ENCODE data around the gene BRPF3. TPM values are rescaled to one million over a fixed set of nuclear protein-coding genes. Genes with fewer than 3 reads are reported as not detected.

The BRPF3 gene
- total and polyA plus RNA-seq, 9 of the 15 experiments (the other 6 are each of a cell fraction or from before 2014, with no cell fraction given) = 2.2 to 19.3 (median 8.0) TPM

- FAIRE-seq = no peak
- Histone ChIP-seq H3K9ac (ENCODE audit: insufficient read depth in 1 of 2, low read depth in 2 of 2, low read length in 2 of 2) (no peak overlapping the region), H3K79me2 (ENCODE audit: control insufficient read depth, insufficient read depth, low read length) (no peaks in the 10 kb centered on the region), H3K4me1 (replicated peaks in 1 of 2; ENCODE audit: control insufficient read depth in 2 of 2, insufficient read depth in 2 of 2, low read length in 2 of 2) (peaks cover 8 to 29% of the 10 kb centered on the region in 2 experiments), H3K27ac (ENCODE audit: extremely low read depth, low read depth, low read length) (no peak overlapping the region), H3K4me2 (ENCODE audit: insufficient read depth, low read length) (no peak overlapping the region), H3K27me3 (ENCODE audit: control insufficient read depth in 2 of 2, insufficient read depth in 2 of 2, low read length in 2 of 2) (no peaks in the 10 kb centered on the region), H3K9me3 (replicated peaks; ENCODE audit: control insufficient read depth, insufficient read depth, low read depth, low read length) (no peaks in the 10 kb centered on the region), H4K20me1 (replicated peaks; ENCODE audit: control insufficient read depth, insufficient read depth, low read length) (no peaks in the 10 kb centered on the region), H3K36me3 (ENCODE audit: control insufficient read depth, insufficient read depth, low read length) (peaks cover 43% of the 10 kb centered on the region; the same call in 2 of the 3 replicates), H3K4me3 (no peak overlapping the region), H2AFZ (ENCODE audit: low read depth, low read length) (no peak overlapping the region), H3K9me1 (ENCODE audit: control insufficient read depth, insufficient read depth, low read length) (peaks cover 6% of the 10 kb centered on the region)
- 56% methylated on average over 4 of the region's 4 CpGs for WGBS (ENCODE audit: insufficient coverage, low coverage, missing lambda C conversion rate)
- TF ChIP-seq DACH1 (IDR thresholded peaks at IDR 0.05; ENCODE audit: partially characterized antibody) (no peak), PHF8 (IDR thresholded peaks at IDR 0.05; ENCODE audit: borderline replicate concordance, low read length) (no peak), ZNF24 (IDR thresholded peaks at IDR 0.05) (no peak), NFE2 (IDR thresholded peaks at IDR 0.05; ENCODE audit: low read depth) (no peak)
- BruUV-seq (replicated peaks) = no TSS peak
- intact Hi-C loops (cut with micrococcal nuclease) (no loop called here), in situ Hi-C loops (cut with MboI) (no loop called here)
- ChIA-PET CTCF (ENCODE audit: low intra/inter-chr PET ratio) (no interaction called here), POLR2A (interaction anchor here (0.6 kb wide), 1 partner anchor 11 kb away, joined by 6 read pairs; no protein-coding TSS in a partner anchor)
- DNase-seq (ENCODE audit: extremely low read depth in 1 of 4, low spot score in 3 of 4) = no peak
- no peak for ATAC-seq
These were observed 26.4 kb downstream of the BRPF3 start for GRCh38 chr6:36222924-36223323.

GRCh38 chr6:36223706-36224105, 27.2 kb downstream of the BRPF3 start:
- intact Hi-C loops (cut with micrococcal nuclease) = no loop called here
- 95% methylated on average over 1 of the region's 1 CpG for WGBS (ENCODE audit: insufficient coverage, low coverage, missing lambda C conversion rate)

More at GRCh38 chr6:36223706-36224105, 27.2 kb downstream of the BRPF3 start:
- ChIA-PET POLR2A (interaction anchor here (0.7 kb wide), 1 partner anchor 502 kb away, joined by 3 read pairs; no protein-coding TSS in a partner anchor), CTCF (ENCODE audit: low intra/inter-chr PET ratio) (no interaction called here)
- in situ Hi-C loops (cut with MboI) = no loop called here
- Histone ChIP-seq H4K20me1 (replicated peaks; ENCODE audit: control insufficient read depth, insufficient read depth, low read length) (no peaks in the 10 kb centered on the region), H2AFZ (ENCODE audit: low read depth, low read length) (no peak overlapping the region), H3K4me1 (replicated peaks in 1 of 2; ENCODE audit: control insufficient read depth in 2 of 2, insufficient read depth in 2 of 2, low read length in 2 of 2) (peaks cover 5 to 27% of the 10 kb centered on the region in 2 experiments), H3K27ac (ENCODE audit: extremely low read depth, low read depth, low read length) (no peak overlapping the region), H3K36me3 (ENCODE audit: control insufficient read depth, insufficient read depth, low read length) (peaks cover 40% of the 10 kb centered on the region; the same call in 2 of the 3 replicates), H3K9me3 (replicated peaks; ENCODE audit: control insufficient read depth, insufficient read depth, low read depth, low read length) (no peaks in the 10 kb centered on the region), H3K79me2 (ENCODE audit: control insufficient read depth, insufficient read depth, low read length) (no peaks in the 10 kb centered on the region), H3K4me3 (no peak overlapping the region), H3K4me2 (ENCODE audit: insufficient read depth, low read length) (no peak overlapping the region), H3K9me1 (ENCODE audit: control insufficient read depth, insufficient read depth, low read length) (peaks cover 6% of the 10 kb centered on the region), H3K9ac (ENCODE audit: insufficient read depth in 1 of 2, low read depth in 2 of 2, low read length in 2 of 2) (no peak overlapping the region), H3K27me3 (ENCODE audit: control insufficient read depth in 2 of 2, insufficient read depth in 2 of 2, low read length in 2 of 2) (no peaks in the 10 kb centered on the region)
- ATAC-seq = no peak
- TF ChIP-seq SIN3B (IDR thresholded peaks at IDR 0.05; ENCODE audit: low read depth) (no peak), ZNF57 (CRISPR knock-in tag; IDR thresholded peaks at IDR 0.05) (no peak), RBM39 (optimal IDR thresholded peaks at IDR 0.05; ENCODE audit: low read depth, low read length) (no peak), CUX1 (CRISPR knock-in tag; IDR thresholded peaks at IDR 0.05) (no peak), JUNB (CRISPR knock-in tag; conservative IDR thresholded peaks at IDR 0.05) (no peak), TARDBP (IDR thresholded peaks at IDR 0.05) (no peak), SRSF7 (optimal IDR thresholded peaks at IDR 0.05; ENCODE audit: low read depth, low read length) (no peak)
- no peak for FAIRE-seq
- no peak for DNase-seq (ENCODE audit: extremely low read depth in 1 of 4, low spot score in 3 of 4)
- no TSS peak for BruUV-seq (replicated peaks)
